ENCODE data around the gene SLC12A8. TPM values are rescaled to one million over a fixed set of nuclear protein-coding genes. Genes with fewer than 3 reads are reported as not detected.

SLC12A8 gene
- total RNA-seq, 1 donor, result 13.4 TPM

DNA sequence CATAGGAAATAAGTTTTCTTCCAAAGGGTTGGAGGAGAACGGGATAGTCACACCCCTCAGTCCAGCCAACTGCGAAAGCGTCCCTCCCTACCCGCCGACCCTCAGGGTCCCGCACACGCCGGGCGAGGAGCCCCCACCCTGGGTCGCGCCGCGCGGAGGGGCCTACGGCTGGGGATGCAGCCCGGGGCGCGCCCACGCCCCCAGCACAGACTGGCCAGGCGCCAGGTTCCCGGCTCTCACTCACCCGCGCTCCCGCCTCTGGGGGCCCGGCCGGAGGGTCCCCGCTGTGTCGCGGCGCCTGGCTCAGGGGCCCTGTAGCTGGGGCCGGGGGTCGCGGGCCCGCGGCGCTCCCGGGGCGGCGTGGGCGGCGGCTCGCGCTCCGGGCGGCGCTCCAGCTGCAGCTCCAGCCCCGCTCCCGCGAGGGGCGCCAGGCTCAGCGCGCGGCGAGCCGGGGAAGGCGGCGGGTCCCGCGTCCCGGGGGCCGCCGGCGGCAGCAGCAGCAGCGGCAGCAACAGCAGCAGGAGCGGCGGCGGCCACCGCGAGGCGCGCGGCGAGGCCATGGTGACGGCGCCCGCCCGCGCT is 157.1 kb downstream of the SLC12A8 start:
- DNase-seq (ENCODE audit: low read depth), result no peak
- TF ChIP-seq, protein P1, sequence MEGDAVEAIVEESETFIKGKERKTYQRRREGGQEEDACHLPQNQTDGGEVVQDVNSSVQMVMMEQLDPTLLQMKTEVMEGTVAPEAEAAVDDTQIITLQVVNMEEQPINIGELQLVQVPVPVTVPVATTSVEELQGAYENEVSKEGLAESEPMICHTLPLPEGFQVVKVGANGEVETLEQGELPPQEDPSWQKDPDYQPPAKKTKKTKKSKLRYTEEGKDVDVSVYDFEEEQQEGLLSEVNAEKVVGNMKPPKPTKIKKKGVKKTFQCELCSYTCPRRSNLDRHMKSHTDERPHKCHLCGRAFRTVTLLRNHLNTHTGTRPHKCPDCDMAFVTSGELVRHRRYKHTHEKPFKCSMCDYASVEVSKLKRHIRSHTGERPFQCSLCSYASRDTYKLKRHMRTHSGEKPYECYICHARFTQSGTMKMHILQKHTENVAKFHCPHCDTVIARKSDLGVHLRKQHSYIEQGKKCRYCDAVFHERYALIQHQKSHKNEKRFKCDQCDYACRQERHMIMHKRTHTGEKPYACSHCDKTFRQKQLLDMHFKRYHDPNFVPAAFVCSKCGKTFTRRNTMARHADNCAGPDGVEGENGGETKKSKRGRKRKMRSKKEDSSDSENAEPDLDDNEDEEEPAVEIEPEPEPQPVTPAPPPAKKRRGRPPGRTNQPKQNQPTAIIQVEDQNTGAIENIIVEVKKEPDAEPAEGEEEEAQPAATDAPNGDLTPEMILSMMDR (IDR thresholded peaks at IDR 0.05; ENCODE audit: insufficient read depth, low read length), result no peak
- H3K4me3 ChIP-seq (ENCODE audit: low read depth, low read length), result peak overlapping the region; percentile 96

DNA sequence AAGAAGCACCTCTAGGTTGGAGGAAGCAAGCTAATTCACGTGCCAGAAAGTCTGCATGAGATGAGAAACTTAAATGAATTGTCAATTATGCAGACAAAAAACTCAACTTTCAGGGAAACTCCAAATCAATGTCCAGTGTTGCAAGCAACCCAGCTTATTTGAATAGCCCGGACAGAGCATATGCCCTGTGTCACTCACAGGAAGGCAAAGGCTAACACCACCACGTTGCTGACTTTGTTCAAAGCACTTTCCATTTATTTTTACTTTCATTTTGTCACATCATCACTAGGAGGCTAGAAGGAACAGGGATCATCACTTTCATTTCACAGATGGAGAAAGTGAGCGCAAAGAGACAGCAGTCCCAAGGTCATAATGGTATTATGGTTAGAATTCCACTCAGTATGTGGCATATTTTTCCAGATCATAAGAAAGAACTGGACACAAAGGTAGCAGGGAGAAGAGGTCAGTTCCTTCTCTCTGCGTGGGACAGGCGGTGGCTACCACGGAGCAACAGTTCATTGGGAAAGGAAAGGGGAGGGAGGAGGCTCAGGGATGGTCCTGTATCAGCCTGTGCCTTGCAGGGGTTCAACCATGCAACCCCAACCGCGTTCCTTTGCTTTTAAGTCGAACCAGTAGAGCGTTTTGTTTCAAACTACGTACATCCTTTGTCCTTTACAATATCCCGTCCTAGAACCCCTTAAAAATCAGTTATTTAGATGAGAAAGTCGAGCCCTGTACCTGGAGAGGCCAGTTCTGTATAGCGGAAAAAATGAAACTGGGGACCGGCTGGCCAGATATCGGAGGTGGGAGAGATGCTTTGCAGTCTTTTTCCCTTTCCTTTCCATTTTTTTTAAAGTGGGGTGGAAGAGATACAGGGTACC is 157.9 kb downstream of the SLC12A8 start:
- TF ChIP-seq, protein P1 (IDR thresholded peaks at IDR 0.05; ENCODE audit: insufficient read depth, low read length), result peak; percentile 12
- DNase-seq (ENCODE audit: low read depth), result peak; percentile 72
- peak overlapping the region; percentile 96 for H3K4me3 ChIP-seq (ENCODE audit: low read depth, low read length)

DNA sequence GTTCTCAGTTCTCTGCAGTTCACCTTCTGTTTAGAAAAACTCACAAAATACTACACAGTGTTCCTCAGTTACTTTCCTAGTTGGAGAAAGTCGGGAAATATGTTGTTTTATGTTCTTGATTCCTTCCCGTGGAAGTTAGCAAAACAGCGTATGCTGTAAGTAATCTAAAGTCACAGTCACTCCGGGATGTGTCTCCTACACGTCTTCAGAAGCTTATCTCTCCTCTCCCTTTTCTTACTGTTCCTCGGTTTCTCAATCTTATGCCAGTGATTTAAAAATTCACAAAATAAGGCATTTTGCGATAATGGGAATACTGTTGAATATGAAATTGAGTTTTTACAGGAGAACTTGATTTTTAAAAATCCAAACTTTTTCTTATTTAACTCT is 158.5 kb downstream of the SLC12A8 start:
- TF ChIP-seq, protein P1 (IDR thresholded peaks at IDR 0.05; ENCODE audit: insufficient read depth, low read length), result no peak
- peak; percentile 52 for DNase-seq (ENCODE audit: low read depth)
- peak overlapping the region; percentile 96 for H3K4me3 ChIP-seq (ENCODE audit: low read depth, low read length)

DNA sequence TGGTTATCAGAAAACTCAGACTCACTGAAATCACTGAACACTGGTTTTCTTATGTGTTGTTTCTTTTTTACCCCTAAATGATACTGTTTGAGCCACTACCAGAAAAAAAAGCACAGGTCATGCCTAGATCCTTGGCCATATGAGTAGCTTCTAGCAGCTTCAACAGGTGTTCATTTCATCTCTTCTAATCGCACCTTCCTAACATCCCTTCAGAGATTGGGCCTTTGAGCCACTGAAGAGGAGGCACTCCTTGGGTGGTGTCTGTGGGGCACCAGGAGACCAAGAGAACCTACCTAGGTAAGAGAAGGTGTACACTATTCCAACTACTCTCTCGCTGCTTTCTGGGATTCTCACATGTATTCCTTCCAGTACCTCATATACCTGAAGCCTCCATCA is 159.2 kb downstream of the SLC12A8 start:
- H3K4me3 ChIP-seq (ENCODE audit: low read depth, low read length), result peak overlapping the region; percentile 96
- TF ChIP-seq, protein P1 (IDR thresholded peaks at IDR 0.05; ENCODE audit: insufficient read depth, low read length), result no peak
- no peak for DNase-seq (ENCODE audit: low read depth)

DNA sequence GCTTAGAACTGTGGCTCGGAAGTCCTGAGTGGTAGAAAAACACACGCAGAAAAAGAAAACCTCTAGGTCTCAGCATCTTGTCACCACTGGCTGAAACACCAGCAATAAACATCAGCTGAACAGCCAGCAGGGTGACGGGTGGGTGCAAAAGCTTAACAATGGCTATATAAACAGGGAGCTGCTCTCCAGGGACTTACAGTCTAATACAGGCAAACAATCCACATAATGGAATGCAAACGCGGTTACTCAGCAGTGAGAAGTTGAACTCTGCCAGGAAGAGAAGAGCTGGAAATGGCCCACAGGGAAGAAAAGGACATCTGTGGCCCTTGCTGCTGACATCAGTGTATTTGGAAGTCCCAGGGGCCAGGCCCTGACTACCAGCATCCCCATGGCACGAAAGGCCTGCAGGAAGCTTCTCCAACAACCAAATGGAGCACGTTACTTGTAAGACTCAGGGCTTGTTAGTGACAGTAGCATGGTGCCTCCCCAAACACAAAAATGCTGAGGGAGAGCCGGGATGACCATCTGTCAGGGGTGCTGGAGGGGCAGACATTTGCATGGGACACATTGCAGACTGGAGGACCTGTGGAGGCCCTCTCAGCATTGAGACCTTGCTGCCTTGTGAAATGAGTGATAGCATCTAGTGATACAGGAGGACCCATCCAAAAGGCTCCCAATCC is 159.8 kb downstream of the SLC12A8 start:
- peak; percentile 90 for DNase-seq (ENCODE audit: low read depth)

More for the DNA sequence above, 159.8 kb downstream of the SLC12A8 start:
- TF ChIP-seq, protein P1 (IDR thresholded peaks at IDR 0.05; ENCODE audit: insufficient read depth, low read length), result no peak
- H3K4me3 ChIP-seq (ENCODE audit: low read depth, low read length), result peak overlapping the region; percentile 96

Data from fibroblast of the aortic adventitia (primary cell).